Heart right ventricle (tissue), 16 donors: ENCODE measurements around the gene LTBP1. TPM values are rescaled to one million over a fixed set of nuclear protein-coding genes. Genes with fewer than 3 reads are reported as not detected.
"Not testable (repeated sequence)": the region's sequence is repeated elsewhere in the genome, so short reads cannot be mapped to it uniquely, and the experiment has no call there.

Experiments
- ATAC-seq, 8 donors: fragments of 200-7000 bp; cut with Tn5 transposase; one replicate each; pipeline ENCODE4 v1.9.1; 2020; ENCODE audit warnings: mild to moderate bottlenecking in 8 of 8, moderate library complexity in 8 of 8, moderate number of reproducible peaks in 1 of 8
- DNase-seq, 2 donors: peaks; one replicate each; pipeline ENCODE4 v3.0.0-alpha.2; 2020
- H3K27ac ChIP-seq, 10 donors: fragments of 200-600 bp; sonication (generic) in 2 of 10; one replicate each; pipeline versions ENCODE4 v1.5.0 to v1.8.0; 2020 to 2022; ENCODE audit warnings: mild to moderate bottlenecking in 3 of 10
- H3K27me3 ChIP-seq, 7 donors: fragments of 200-600 bp; one replicate each; pipeline ENCODE4 v1.8.0; 2021 to 2022; ENCODE audit warnings: mild to moderate bottlenecking in 2 of 7
- H3K36me3 ChIP-seq, 9 donors: fragments of 200-600 bp; sonication (generic) in 1 of 9; one replicate each; pipeline versions ENCODE4 v1.5.0 to v1.8.0; 2020 to 2022; ENCODE audit warnings: mild to moderate bottlenecking in 2 of 9
- H3K4me1 ChIP-seq, 9 donors: fragments of 200-600 bp; sonication (generic) in 1 of 9; one replicate each; pipeline versions ENCODE4 v1.5.0 to v1.8.0; 2020 to 2022; ENCODE audit warnings: mild to moderate bottlenecking in 4 of 9
- H3K4me3 ChIP-seq, 10 donors: fragments of 200-600 bp; sonication (generic) in 2 of 10; one replicate each; pipeline versions ENCODE4 v1.5.0 to v1.8.0; 2020 to 2022; ENCODE audit warnings: mild to moderate bottlenecking in 7 of 10, moderate library complexity in 2 of 10
- H3K9me3 ChIP-seq, 11 donors: fragments of 200-600 bp in 10 of 11; sonication (generic) in 2 of 11; one replicate each; pipeline versions ENCODE4 v1.5.0 to v1.8.0; 2013 to 2022; ENCODE audit warnings: mild to moderate bottlenecking in 2 of 11, control low read depth in 1 of 11, moderate library complexity in 1 of 11
- WGBS, 2 donors: extraction: QIAGEN DNeasy Blood & Tissue Kit; methylation state at CpG; one replicate each; pipeline ENCODE4 v1.1.7; 2013; ENCODE audit warnings: inconsistent platforms in 1 of 2; 5-methylcytosine and 5-hydroxymethylcytosine counted together
- intact Hi-C, 10 donors: fragments of 100-400 bp; cut with DNase I; formaldehyde crosslinking; loops; one replicate each; pipeline versions ENCODE4 v1.11.1 to v1.14.2; 2022
- polyA plus RNA-seq, 2 donors: library from polyadenylated mRNA; stranded (reverse); fragments of 200-250 nt; gene quantifications; one replicate each; pipeline ENCODE4 v1.2.3, GENCODE V29; 2013
- total RNA-seq, 10 donors: library from RNA; stranded (reverse); fragmentation: NEBNext Ultra II Directional in 3 of 10; extraction: Animal tissue kit (Norgen Biotek cat#: 25700) in 3 of 10; gene quantifications; one replicate each; pipeline versions ENCODE4 v1.2.1 to v1.2.4, GENCODE V29; 2021 to 2023
- TF ChIP-seq, protein P1 (sequence below), 9 donors: fragments of 200-600 bp; sonication (generic) in 2 of 9; IDR thresholded peaks; one replicate each; pipeline versions ENCODE4 v1.5.0 to v1.8.0; 2021 to 2022; ENCODE audit warnings: antibody characterized with exemption in 9 of 9, mild to moderate bottlenecking in 5 of 9, moderate library complexity in 1 of 9
- donor health status: Arrhythmogenic right ventricular cardiomyopathy.
- donor health status: ischemic (EF 13 %, LVEDD 7.1; RV severe dilation, severe dysfunction).
- donor health status: healthy with polysubstance abuse.
- donor health status: DM: no; HTN: yes; CAD: no.
- donor health status: DM: no; HTN: no; CAD: no.
- donor health status: ischemic (EF 25% LVEDD 6.9; RV normal size, moderate dysfunction).
- donor health status: ischemic (EF 25% LVEDD 5.7; RV mildly dilated, moderate dysfunction).
- donor health status: healthy.
- donor health status: DM: yes; HTN: yes; CAD: no.
- donor health status: Ischemic cardiomyopathy.
- donor health status: ischemic (EF 35%, LVEDD 5.7; RV mildly dilated, moderate dysfunction).
- donor health status: nonischemic (EF 11% LVEDD 7.7; RV severe dilation, severe dysfunction).
- donor health status: DM: yes; HTN: yes; CAD: no.
- donor health status: PGD.
- donor health status: ischemic (EF 29% LVEDD 5.4; RV normal size, mild dysfunction).
- donor health status: nonischemic (EF 23%, LVEDD 6.1; RV moderate dilation, normal function).

The LTBP1 gene
- total and polyA plus RNA-seq, 12 donors: 22.4 to 164 (median 84.3) TPM

DNA sequence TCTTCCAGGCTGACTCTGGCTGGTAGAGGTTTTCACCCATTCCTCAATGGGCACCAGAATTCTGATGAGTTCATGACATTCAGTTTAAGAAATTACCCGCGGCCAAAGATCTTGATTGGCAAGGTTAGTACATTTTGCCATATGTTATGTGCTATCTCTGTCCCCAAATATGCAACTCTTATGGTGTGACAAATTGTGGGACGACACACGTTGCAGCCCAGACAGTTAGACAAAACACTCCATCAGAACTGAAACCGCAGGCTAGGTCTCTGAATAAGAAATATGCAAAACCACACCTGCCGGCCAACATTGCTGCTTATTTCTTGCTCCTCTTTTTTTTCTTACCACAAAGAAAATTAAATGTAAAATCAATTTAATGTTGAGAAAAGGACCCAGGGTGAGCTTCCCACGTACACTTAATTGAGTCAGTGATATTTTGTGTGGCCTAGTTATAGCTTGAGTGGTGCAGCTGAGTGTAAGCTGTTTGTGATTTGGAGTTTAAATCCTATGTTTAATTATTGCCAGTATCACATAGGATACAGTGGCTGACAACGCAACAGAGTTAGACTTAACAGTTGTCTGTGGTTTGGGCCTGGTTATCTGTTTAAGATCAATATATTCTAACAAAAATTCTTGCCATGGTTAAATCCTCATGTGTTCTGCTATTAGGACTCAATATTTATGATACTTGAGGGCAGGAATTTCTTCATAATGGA lies 35.7 kb upstream of the LTBP1 start:
- Histone ChIP-seq H3K27me3 (no peaks in the 10 kb centered on the region), H3K9me3 (peaks cover 0 to 2% (median 0%) of the 10 kb centered on the region in 11 donors), H3K4me3 (no peak overlapping the region), H3K36me3 (no peaks in the 10 kb centered on the region), H3K27ac (no peak overlapping the region), H3K4me1 (no peaks in the 10 kb centered on the region)
- DNase-seq: no peak
- no peak for ATAC-seq
- TF ChIP-seq, protein P1, sequence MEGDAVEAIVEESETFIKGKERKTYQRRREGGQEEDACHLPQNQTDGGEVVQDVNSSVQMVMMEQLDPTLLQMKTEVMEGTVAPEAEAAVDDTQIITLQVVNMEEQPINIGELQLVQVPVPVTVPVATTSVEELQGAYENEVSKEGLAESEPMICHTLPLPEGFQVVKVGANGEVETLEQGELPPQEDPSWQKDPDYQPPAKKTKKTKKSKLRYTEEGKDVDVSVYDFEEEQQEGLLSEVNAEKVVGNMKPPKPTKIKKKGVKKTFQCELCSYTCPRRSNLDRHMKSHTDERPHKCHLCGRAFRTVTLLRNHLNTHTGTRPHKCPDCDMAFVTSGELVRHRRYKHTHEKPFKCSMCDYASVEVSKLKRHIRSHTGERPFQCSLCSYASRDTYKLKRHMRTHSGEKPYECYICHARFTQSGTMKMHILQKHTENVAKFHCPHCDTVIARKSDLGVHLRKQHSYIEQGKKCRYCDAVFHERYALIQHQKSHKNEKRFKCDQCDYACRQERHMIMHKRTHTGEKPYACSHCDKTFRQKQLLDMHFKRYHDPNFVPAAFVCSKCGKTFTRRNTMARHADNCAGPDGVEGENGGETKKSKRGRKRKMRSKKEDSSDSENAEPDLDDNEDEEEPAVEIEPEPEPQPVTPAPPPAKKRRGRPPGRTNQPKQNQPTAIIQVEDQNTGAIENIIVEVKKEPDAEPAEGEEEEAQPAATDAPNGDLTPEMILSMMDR (IDR thresholded peaks at IDR 0.05): no peak
- 92 to 95% methylated on average over 8 of the region's 8 CpGs for WGBS, 2 donors
- intact Hi-C loops: no loop called here

DNA sequence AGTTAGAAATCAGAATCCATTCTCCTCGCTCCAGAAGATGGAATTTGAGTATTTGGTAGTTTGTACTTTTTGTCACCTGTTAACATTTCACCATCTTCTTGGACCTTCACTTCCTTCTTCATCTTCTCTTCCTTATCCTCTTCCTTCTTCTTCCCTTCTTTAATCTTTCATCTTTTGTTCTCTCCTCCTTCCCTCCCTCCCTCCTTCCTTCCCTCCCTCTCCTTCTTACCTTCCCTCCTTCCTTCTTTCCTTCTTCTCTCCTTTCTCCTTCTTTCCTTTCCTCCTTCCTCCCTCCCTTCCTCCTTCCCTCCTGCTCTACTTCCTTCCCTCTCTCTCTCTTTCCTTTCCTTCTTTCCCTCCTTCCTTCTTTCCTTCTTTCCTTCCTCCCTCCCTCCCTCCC lies 31.1 kb upstream of the LTBP1 start:
- no peaks in the 10 kb centered on the region for H3K4me1 ChIP-seq
- H3K4me3 ChIP-seq: no peak overlapping the region
- 95 to 96% methylated on average over 1 of the region's 1 CpG for WGBS, 2 donors
- no peaks in the 10 kb centered on the region for H3K27me3 ChIP-seq
- H3K9me3 ChIP-seq: no peaks in the 10 kb centered on the region
- no peak for ATAC-seq
- DNase-seq: no peak
- H3K27ac ChIP-seq: no peak overlapping the region
- intact Hi-C loops: no loop called here
- H3K36me3 ChIP-seq: no peaks in the 10 kb centered on the region
- TF ChIP-seq, protein P1 (IDR thresholded peaks at IDR 0.05): no peak

DNA sequence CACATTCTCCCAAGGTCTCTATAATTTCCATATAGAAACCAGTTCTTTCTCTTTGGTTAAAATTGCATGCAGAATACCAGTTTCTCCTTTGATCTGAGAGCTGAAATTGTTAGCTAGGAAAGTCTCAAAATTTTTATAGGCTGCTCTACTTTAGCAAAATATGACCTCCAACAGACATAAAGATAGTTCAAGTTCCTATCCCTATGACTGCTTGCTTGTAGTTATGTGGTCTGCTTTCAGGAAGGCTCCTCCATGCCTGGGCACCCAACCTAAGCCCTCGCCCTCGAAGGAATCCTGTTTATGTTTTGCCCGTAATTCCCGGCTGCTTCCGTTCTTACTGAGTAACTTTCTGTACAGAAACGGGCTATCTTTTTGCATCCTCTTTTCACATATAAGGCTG lies 28.0 kb upstream of the LTBP1 start:
- no peak for ATAC-seq
- no peaks in the 10 kb centered on the region for H3K36me3 ChIP-seq
- no peaks in the 10 kb centered on the region for H3K9me3 ChIP-seq
- intact Hi-C loops: no loop called here
- H3K4me1 ChIP-seq: no peaks in the 10 kb centered on the region
- H3K27ac ChIP-seq: no peak overlapping the region
- WGBS, 2 donors: 81 to 89% methylated on average over 6 of the region's 6 CpGs
- no peak for DNase-seq
- H3K4me3 ChIP-seq: no peak overlapping the region
- TF ChIP-seq, protein P1 (IDR thresholded peaks at IDR 0.05): no peak
- no peaks in the 10 kb centered on the region for H3K27me3 ChIP-seq

DNA sequence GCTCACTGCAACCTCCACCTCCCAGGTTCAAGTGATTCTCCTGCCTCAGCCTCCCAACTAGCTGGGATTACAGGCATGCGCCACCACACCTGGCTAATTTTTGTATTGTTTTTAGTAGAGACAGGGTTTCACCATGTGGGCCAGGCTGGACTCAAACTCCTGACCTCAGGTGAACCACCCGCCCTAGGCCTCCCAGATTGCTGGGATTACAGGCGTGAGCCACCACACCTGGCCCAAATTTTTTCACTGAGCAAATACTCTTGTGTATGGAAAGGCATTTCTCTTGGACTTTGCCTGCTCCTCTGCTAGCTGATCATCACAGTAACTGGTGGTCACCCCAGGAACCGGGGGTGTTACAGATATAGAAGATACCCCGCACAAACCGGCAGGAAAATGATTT lies 26.9 kb upstream of the LTBP1 start:
- H3K27ac ChIP-seq, H3K4me1 ChIP-seq, DNase-seq, ATAC-seq, H3K9me3 ChIP-seq, H3K4me3 ChIP-seq, H3K27me3 ChIP-seq, H3K36me3 ChIP-seq: not testable (repeated sequence)
- intact Hi-C loops: loop anchor here in 1 of 10 donors (10.0 kb wide), 1 partner anchor 65 kb away; no protein-coding TSS in a partner anchor
- WGBS, 2 donors: 95 to 97% methylated on average over 6 of the region's 6 CpGs

DNA sequence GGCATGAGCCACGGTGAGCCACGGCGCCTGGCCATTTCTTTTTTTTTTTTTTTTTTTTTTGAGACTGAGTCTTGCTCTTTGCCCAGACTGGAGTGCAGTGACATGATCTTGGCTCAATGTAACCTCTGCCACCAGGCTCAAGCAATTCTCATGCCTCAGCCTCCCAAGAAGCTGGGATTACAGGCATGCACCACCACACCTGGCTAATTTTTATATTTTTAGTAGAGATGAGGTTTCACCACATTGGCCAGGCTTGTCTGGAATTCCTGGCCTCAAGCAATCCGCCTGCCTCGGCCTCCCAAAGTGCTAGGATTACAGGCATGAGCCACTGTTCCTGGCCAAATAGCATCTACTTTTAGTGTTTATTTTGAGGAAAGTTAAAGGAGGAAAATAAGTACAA lies 25.3 kb upstream of the LTBP1 start:
- H3K27me3 ChIP-seq, H3K4me3 ChIP-seq, DNase-seq, ATAC-seq, H3K27ac ChIP-seq, H3K9me3 ChIP-seq, H3K36me3 ChIP-seq, H3K4me1 ChIP-seq: not testable (repeated sequence)
- intact Hi-C loops: loop anchor here in 1 of 10 donors (10.0 kb wide), 1 partner anchor 67 kb away; no protein-coding TSS in a partner anchor
- 100% methylated on average over 5 of the region's 5 CpGs for WGBS, 2 donors
